Tibial nerve (tissue), 4 donors: ENCODE measurements around the gene TPK1. TPM values are rescaled to one million over a fixed set of nuclear protein-coding genes. Genes with fewer than 3 reads are reported as not detected.

Experiments
- DNase-seq, 2 donors: peaks; one replicate each; pipeline ENCODE4 v3.0.0-alpha.2; 2019; ENCODE audit warnings: low spot score in 2 of 2
- H3K27ac ChIP-seq, 4 donors: fragments of 200-600 bp; sonication (generic) in 3 of 4; one replicate each; pipeline ENCODE4 v1.5.1; 2017 to 2019; ENCODE audit warnings: mild to moderate bottlenecking in 1 of 4
- H3K27me3 ChIP-seq, 2 donors: fragments of 200-600 bp; sonication (generic) in 1 of 2; one replicate each; pipeline versions ENCODE4 v1.5.1 to v1.6.0; 2017 to 2019
- H3K36me3 ChIP-seq, 3 donors: fragments of 200-600 bp; sonication (generic); one replicate each; pipeline ENCODE4 v1.5.1; 2018 to 2019
- H3K4me1 ChIP-seq, 4 donors: fragments of 200-600 bp; sonication (generic) in 3 of 4; one replicate each; pipeline ENCODE4 v1.5.1; 2017 to 2019
- H3K4me3 ChIP-seq, 4 donors: fragments of 200-600 bp; sonication (generic) in 3 of 4; one replicate each; pipeline ENCODE4 v1.5.1; 2017 to 2019; ENCODE audit warnings: mild to moderate bottlenecking in 1 of 4, moderate library complexity in 1 of 4
- H3K9me3 ChIP-seq, 4 donors: fragments of 200-600 bp; sonication (generic) in 3 of 4; one replicate each; pipeline ENCODE4 v1.5.1; 2017 to 2019
- EP300 ChIP-seq, 2 donors: sonication (generic); formaldehyde crosslinking; IDR thresholded peaks; one replicate each; pipeline ENCODE4 v1.6.1; 2017; ENCODE audit warnings: antibody characterized with exemption in 2 of 2, mild to moderate bottlenecking in 1 of 2
- POLR2A ChIP-seq, 2 donors: fragments of 450-650 bp; IDR thresholded peaks; one replicate each; pipeline ENCODE4 v1.6.1; 2017; ENCODE audit warnings: antibody characterized with exemption in 2 of 2, mild to moderate bottlenecking in 2 of 2, moderate library complexity in 2 of 2
- whole genome bisulfite sequencing, 2 donors: methylation state at CpG; one replicate each; pipeline ENCODE4 v1.1.5; 2018; 5-methylcytosine and 5-hydroxymethylcytosine counted together
- total RNA-seq, 4 donors: library from RNA; depleted of rRNA; stranded (reverse); fragments of >200 nt; gene quantifications; one replicate each; pipeline ENCODE4 v1.1.0, GENCODE V29; 2016
- TF ChIP-seq, protein P1 (sequence below), 5 experiments: fragments of 200-600 bp in 3 of 5; fragments of 450-650 bp in 2 of 5; sonication (generic) in 3 of 5; IDR thresholded peaks; one replicate each; pipeline ENCODE4 v1.5.1; 2016 to 2019; ENCODE audit warnings: antibody characterized with exemption in 5 of 5, mild to moderate bottlenecking in 3 of 5, moderate library complexity in 2 of 5

The TPK1 gene
- total RNA-seq, 4 donors from 2014 or later, result 4.5 to 18.8 (median 8.3) TPM

DNA sequence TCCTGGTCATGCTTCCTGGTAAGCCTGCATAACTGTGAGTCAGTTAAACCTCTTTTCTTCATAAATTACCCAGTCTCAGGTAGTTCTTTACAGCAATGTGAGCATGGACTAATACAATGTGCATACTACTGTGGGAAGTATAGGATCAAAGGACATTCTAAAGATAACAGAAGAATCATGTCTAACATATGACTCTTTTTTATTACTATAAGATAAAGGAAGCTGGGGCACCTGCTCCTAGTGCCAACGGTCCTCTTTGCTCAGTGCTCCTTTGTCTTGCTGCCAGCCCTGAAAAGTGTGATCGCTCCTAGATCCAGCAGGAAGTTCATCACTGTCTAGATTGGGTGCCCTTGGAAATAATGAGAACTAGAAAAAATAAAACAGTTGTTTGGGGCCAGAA, 289.1 kb downstream of the TPK1 start:
- no peak for DNase-seq
- Histone ChIP-seq H3K4me1 (no peaks in the 10 kb centered on the region), H3K36me3 (peaks cover 0 to 9% (median 0%) of the 10 kb centered on the region in 3 donors), H3K27ac (no peak overlapping the region), H3K9me3 (no peaks in the 10 kb centered on the region), H3K27me3 (no peaks in the 10 kb centered on the region), H3K4me3 (no peak overlapping the region)
- 78 to 84% methylated on average over 2 of the region's 2 CpGs for WGBS, 2 donors
- TF ChIP-seq POLR2A (IDR thresholded peaks at IDR 0.05) (no peak), EP300 (IDR thresholded peaks at IDR 0.05) (no peak)
- TF ChIP-seq, protein P1, sequence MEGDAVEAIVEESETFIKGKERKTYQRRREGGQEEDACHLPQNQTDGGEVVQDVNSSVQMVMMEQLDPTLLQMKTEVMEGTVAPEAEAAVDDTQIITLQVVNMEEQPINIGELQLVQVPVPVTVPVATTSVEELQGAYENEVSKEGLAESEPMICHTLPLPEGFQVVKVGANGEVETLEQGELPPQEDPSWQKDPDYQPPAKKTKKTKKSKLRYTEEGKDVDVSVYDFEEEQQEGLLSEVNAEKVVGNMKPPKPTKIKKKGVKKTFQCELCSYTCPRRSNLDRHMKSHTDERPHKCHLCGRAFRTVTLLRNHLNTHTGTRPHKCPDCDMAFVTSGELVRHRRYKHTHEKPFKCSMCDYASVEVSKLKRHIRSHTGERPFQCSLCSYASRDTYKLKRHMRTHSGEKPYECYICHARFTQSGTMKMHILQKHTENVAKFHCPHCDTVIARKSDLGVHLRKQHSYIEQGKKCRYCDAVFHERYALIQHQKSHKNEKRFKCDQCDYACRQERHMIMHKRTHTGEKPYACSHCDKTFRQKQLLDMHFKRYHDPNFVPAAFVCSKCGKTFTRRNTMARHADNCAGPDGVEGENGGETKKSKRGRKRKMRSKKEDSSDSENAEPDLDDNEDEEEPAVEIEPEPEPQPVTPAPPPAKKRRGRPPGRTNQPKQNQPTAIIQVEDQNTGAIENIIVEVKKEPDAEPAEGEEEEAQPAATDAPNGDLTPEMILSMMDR (IDR thresholded peaks at IDR 0.05), result no peak

DNA sequence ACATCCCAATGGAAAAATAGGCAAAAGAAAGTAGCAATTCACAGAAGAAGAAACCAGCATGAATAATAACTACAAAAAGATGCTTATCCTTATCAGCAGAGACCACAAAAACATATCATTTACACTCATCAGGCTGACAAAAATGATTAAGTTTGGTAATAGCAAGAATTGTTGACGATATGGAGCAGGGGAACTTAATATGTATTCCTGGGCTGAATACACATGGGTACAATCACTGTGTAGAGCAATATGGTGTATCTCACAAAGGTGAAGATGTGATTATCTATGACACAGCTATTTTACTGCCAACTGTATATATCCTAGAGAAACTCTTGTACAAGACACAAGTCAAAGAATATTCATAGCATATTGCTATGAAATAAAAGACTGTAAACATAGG, 290.5 kb downstream of the TPK1 start:
- Histone ChIP-seq H3K4me3 (no peak overlapping the region), H3K27me3 (no peaks in the 10 kb centered on the region), H3K9me3 (no peaks in the 10 kb centered on the region), H3K36me3 (peaks cover 0 to 9% (median 0%) of the 10 kb centered on the region in 3 donors), H3K27ac (no peak overlapping the region), H3K4me1 (no peaks in the 10 kb centered on the region)
- DNase-seq, result no peak
- no peak for TF ChIP-seq POLR2A (IDR thresholded peaks at IDR 0.05)
- TF ChIP-seq, protein P1 (IDR thresholded peaks at IDR 0.05), result no peak
- TF ChIP-seq EP300 (IDR thresholded peaks at IDR 0.05), result no peak
- WGBS, 2 donors, result 68 to 69% methylated on average over 1 of the region's 1 CpG

DNA sequence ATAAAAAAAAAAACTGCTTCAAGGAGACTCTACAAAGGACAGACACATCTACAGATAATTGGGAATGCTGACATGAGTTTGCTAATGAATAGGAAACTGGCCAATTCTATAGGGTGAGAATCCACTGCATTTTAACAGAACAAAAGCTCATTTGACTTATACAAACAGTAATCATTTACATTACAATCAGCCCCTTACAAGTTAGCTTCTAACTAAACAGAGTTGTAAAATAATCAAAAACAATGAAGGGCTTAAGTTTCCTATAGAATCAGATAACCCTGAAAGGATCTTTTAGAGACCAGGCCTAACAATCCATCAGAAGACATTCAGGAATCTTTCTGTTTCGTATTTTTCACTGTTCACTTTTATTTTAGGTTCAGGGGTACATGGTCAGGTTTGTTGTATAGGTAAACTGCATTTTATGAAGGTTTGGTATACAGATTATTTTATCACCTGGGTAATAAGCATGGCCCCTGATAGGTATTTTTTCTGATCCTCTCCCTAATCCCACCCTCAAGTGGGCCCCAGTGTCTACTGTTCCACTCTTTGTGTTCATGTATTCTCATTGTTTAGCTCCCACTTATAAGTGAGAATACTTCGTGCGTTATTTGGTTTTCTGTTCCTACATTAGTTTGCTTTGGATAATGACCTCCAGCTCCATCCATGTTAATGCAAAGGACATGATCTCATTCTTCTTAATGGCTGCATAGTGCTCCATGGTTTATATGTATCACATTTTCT, 301.0 kb downstream of the TPK1 start:
- WGBS, 2 donors, result 91 to 94% methylated on average over 3 of the region's 3 CpGs
- Histone ChIP-seq H3K4me1 (no peaks in the 10 kb centered on the region), H3K4me3 (no peak overlapping the region), H3K27ac (no peak overlapping the region), H3K36me3 (no peaks in the 10 kb centered on the region), H3K27me3 (no peaks in the 10 kb centered on the region), H3K9me3 (peaks cover 0 to 19% (median 6%) of the 10 kb centered on the region in 4 donors)
- TF ChIP-seq, protein P1 (IDR thresholded peaks at IDR 0.05), result no peak
- TF ChIP-seq POLR2A (IDR thresholded peaks at IDR 0.05), result no peak
- no peak for TF ChIP-seq EP300 (IDR thresholded peaks at IDR 0.05)
- DNase-seq, result no peak

DNA sequence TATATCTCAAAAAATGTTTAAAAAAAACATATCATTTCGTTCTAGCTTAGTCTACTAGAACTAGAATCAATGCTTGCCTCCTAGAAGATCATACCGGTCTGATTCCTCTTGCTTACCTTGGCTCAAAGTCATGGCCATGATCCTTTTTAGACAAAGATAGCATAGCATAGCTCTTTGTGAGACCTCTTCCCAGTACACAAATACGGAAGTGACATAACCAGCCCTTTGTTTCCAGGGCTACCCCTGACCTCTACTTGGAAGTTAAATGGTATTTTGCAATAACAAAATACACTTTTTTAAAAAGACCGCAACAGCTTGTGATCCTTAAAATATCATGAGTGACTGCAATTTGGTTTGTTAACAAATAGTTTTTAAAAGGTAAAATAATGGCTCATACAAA, 301.7 kb downstream of the TPK1 start:
- Histone ChIP-seq H3K4me3 (no peak overlapping the region), H3K9me3 (peaks cover 0 to 19% (median 6%) of the 10 kb centered on the region in 4 donors), H3K27me3 (no peaks in the 10 kb centered on the region), H3K27ac (no peak overlapping the region), H3K36me3 (no peaks in the 10 kb centered on the region), H3K4me1 (no peaks in the 10 kb centered on the region)
- TF ChIP-seq, protein P1 (IDR thresholded peaks at IDR 0.05), result no peak
- DNase-seq, result no peak
- WGBS, 2 donors, result 33 to 37% methylated on average over 4 of the region's 4 CpGs

DNA sequence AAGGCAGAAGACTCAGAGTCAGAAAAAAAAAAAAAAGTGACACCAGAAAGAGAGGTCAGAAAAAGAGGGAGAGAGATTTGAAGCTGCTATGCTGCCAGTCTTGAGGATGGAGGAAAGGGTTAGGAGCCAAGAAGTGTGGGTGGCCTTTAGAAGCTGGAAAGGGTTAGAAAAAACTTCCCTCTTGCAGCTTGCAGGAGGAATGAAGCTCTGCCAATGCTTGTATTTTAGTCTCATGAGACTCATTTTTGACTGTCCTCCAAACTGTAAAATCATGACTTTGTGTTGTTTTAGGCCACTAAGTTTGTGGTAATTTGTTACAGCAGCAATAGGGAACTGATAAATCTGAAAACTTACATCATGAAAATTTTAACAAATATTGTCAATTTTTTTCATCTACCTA, 304.7 kb downstream of the TPK1 start:
- no peaks in the 10 kb centered on the region for H3K4me1 ChIP-seq
- DNase-seq, result no peak
- no peak overlapping the region for H3K27ac ChIP-seq
- H3K9me3 ChIP-seq, result peaks cover 0 to 19% (median 6%) of the 10 kb centered on the region in 4 donors
- no peak overlapping the region for H3K4me3 ChIP-seq
- TF ChIP-seq, protein P1 (IDR thresholded peaks at IDR 0.05), result no peak
- TF ChIP-seq POLR2A (IDR thresholded peaks at IDR 0.05) (no peak), EP300 (IDR thresholded peaks at IDR 0.05) (no peak)
- no peaks in the 10 kb centered on the region for H3K36me3 ChIP-seq
- no peaks in the 10 kb centered on the region for H3K27me3 ChIP-seq
